Activated naive CD8-positive, alpha-beta T cell treated with anti-CD3 and anti-CD28 coated beads for 36 hours (primary cell): ENCODE data around the gene ADAM10. TPM values are rescaled to one million over a fixed set of nuclear protein-coding genes. Genes with fewer than 3 reads are reported as not detected.
A peak's percentile ranks its signal among the peaks of the same experiment; 100 is the strongest.

ENCODE experiments used
- DNase-seq: peaks from one replicate; pipeline ENCODE4 v3.0.0; 2021
- H3K27ac Mint-ChIP-seq: one replicate; pipeline ENCODE4 v1.8.0; 2022; ENCODE audit warnings: mild to moderate bottlenecking, moderate library complexity, mixed read lengths
- H3K27me3 Mint-ChIP-seq: one replicate; pipeline ENCODE4 v1.8.0; 2022; ENCODE audit warnings: mild to moderate bottlenecking, mixed read lengths
- H3K36me3 Mint-ChIP-seq: one replicate; pipeline ENCODE4 v1.8.0; 2021; ENCODE audit warnings: mild to moderate bottlenecking, mixed read lengths
- H3K4me1 Mint-ChIP-seq: one replicate; pipeline ENCODE4 v1.8.0; 2021; ENCODE audit warnings: mixed read lengths
- H3K4me3 Mint-ChIP-seq: one replicate; pipeline ENCODE4 v1.8.0; 2022; ENCODE audit warnings: mild to moderate bottlenecking, moderate library complexity, mixed read lengths
- H3K9me3 Mint-ChIP-seq: one replicate; pipeline ENCODE4 v1.8.0; 2022; ENCODE audit warnings: mixed read lengths
- total RNA-seq, 2 experiments: library from RNA; stranded (reverse); gene quantifications; one replicate each; pipeline ENCODE4 v1.2.3, GENCODE V29; 2021

ADAM10 gene
- total RNA-seq, 2 experiments from 2014 or later, result 89.3 to 91.8 TPM

- H3K9me3 Mint-ChIP-seq, result no peaks in the 10 kb centered on the region
- no peak overlapping the region for H3K4me3 Mint-ChIP-seq
- H3K27me3 Mint-ChIP-seq, result no peaks in the 10 kb centered on the region
- H3K36me3 Mint-ChIP-seq, result peaks cover 18% of the 10 kb centered on the region
- H3K27ac Mint-ChIP-seq, result no peak overlapping the region
- DNase-seq, result no peak
- peaks cover 69% of the 10 kb centered on the region for H3K4me1 Mint-ChIP-seq
These were observed 8.5 kb downstream of the ADAM10 start for GRCh38 chr15:58741032-58741431.

DNA sequence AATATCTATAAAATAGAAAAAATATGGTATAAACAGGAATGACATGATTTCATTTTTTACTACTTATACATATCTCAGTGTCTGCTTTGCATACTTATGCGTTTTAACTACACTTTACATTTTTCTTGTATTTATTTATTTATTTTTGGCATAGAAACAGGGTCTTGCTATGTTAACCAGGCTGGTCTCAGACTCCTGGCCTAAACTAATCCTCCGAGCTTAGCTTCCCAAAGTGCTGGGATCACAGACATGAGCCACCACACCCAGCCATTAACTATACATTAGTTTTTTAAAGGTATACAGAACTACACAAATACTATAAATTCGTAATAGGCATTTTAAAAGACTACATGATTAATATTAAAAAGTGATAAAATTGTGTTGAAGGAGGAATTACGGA is 9.1 kb downstream of the ADAM10 start:
- Mint-ChIP-seq H3K4me3 (no peak overlapping the region), H3K27me3 (no peaks in the 10 kb centered on the region), H3K9me3 (no peaks in the 10 kb centered on the region), H3K4me1 (peaks cover 69% of the 10 kb centered on the region), H3K27ac (no peak overlapping the region), H3K36me3 (peaks cover 17% of the 10 kb centered on the region)
- no peak for DNase-seq

DNA sequence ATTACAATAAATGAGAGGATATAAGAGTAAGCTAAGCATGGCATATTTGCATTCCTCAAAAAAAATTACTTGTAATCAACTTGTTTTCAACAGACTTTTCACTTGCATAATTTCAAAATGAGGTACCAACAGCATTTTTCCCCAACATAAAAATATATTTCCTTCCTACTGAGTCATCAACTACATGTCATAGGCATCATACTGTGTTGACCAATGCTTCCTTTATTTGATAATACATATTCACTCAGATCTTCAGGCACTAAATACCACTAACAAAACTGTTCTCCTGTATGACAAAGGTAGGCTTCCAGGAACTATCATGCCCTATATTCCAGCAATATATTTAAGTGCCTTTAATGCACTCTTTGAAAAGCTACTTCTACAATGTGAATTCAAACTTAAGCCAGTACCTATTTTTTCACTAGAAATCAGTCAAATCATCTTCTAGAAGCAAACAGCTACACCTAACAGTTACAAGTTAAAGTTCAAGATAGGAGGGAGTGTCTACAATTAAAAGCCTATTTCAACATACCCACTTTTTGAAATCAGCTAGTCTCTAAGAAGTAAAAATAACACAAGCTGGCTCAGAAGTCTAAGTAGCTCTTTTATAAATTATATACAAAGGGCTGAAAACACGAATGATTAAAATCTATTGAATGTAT is 11.3 kb downstream of the ADAM10 start:
- no peak overlapping the region for H3K4me3 Mint-ChIP-seq
- peaks cover 6% of the 10 kb centered on the region for H3K36me3 Mint-ChIP-seq
- H3K27me3 Mint-ChIP-seq, result no peaks in the 10 kb centered on the region

DNA sequence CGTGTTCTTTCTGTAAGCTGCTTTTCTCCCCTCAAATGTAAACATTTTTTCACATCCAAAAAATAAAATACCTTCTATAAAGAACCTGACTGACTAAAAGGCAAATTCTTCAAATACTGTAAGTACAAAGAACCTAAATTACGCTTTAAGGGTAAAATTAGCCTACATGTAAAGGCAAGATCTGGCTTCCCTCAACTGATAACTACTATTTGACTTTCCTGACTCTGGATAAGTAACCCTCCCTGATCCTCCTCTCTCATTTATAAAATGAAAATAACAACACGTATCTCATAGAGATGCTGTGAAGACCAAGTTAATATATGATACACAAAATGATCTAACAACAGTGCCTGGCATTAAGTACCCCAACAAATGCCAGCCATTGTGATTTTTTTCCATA is 12.2 kb downstream of the ADAM10 start:
- Mint-ChIP-seq H3K36me3 (peaks cover 10% of the 10 kb centered on the region), H3K4me1 (peaks cover 68% of the 10 kb centered on the region), H3K27me3 (no peaks in the 10 kb centered on the region), H3K9me3 (peaks cover 4% of the 10 kb centered on the region), H3K27ac (peak overlapping the region; percentile 63), H3K4me3 (no peak overlapping the region)
- DNase-seq, result no peak

More for the DNA sequence above, 11.3 kb downstream of the ADAM10 start:
- Mint-ChIP-seq H3K4me1 (peaks cover 68% of the 10 kb centered on the region), H3K9me3 (no peaks in the 10 kb centered on the region), H3K27ac (peak overlapping the region; percentile 66)
- no peak for DNase-seq

GRCh38 chr15:58736018-58736643 is 13.4 kb downstream of the ADAM10 start:
- no peaks in the 10 kb centered on the region for H3K27me3 Mint-ChIP-seq

GRCh38 chr15:58734859-58735258 is 14.6 kb downstream of the ADAM10 start:
- no peak for DNase-seq
- Mint-ChIP-seq H3K27me3 (no peaks in the 10 kb centered on the region), H3K4me3 (no peak overlapping the region), H3K36me3 (peaks cover 17% of the 10 kb centered on the region), H3K27ac (no peak overlapping the region), H3K9me3 (peaks cover 4% of the 10 kb centered on the region), H3K4me1 (peaks cover 70% of the 10 kb centered on the region)

More at GRCh38 chr15:58736018-58736643, 13.4 kb downstream of the ADAM10 start:
- H3K27ac Mint-ChIP-seq, result no peak overlapping the region
- H3K4me3 Mint-ChIP-seq, result no peak overlapping the region
- H3K9me3 Mint-ChIP-seq, result peaks cover 4% of the 10 kb centered on the region
- DNase-seq, result no peak
- H3K36me3 Mint-ChIP-seq, result peaks cover 16% of the 10 kb centered on the region
- H3K4me1 Mint-ChIP-seq, result peaks cover 65% of the 10 kb centered on the region

- peaks cover 69% of the 10 kb centered on the region for H3K4me1 Mint-ChIP-seq
- no peak overlapping the region for H3K4me3 Mint-ChIP-seq
- no peaks in the 10 kb centered on the region for H3K27me3 Mint-ChIP-seq
- peaks cover 4% of the 10 kb centered on the region for H3K9me3 Mint-ChIP-seq
- no peak overlapping the region for H3K27ac Mint-ChIP-seq
- H3K36me3 Mint-ChIP-seq, result peaks cover 27% of the 10 kb centered on the region
- no peak for DNase-seq
These were observed 16.7 kb downstream of the ADAM10 start for GRCh38 chr15:58732625-58733363.

- H3K9me3 Mint-ChIP-seq, result peaks cover 4% of the 10 kb centered on the region
- no peak for DNase-seq
- no peak overlapping the region for H3K4me3 Mint-ChIP-seq
- no peaks in the 10 kb centered on the region for H3K27me3 Mint-ChIP-seq
- peak overlapping the region; percentile 42 for H3K27ac Mint-ChIP-seq
- H3K4me1 Mint-ChIP-seq, result peaks cover 64% of the 10 kb centered on the region
- peaks cover 27% of the 10 kb centered on the region for H3K36me3 Mint-ChIP-seq
These were observed 17.6 kb downstream of the ADAM10 start for GRCh38 chr15:58731756-58732535.

DNA sequence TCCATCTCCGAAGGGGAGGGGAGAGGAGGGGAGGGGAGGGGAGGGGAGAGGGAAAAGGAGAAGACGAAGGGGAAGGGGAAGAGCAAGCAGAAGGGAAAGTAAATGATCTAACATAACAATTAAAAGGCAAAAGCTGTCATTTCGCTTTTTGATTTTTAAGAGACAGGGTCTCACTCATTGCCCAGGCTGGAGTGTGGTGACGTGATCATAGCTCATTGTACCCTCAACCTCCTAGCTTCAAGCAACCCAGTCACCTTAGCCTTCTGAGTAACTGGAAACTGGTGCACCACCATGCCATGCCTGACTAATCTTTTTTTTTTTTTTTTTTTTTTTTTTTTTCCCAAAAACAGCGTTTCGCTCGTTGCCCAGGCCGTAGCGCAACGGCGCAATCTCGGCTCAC is 22.6 kb downstream of the ADAM10 start:
- no peak overlapping the region for H3K27ac Mint-ChIP-seq
- H3K27me3 Mint-ChIP-seq, result no peaks in the 10 kb centered on the region
- peaks cover 20% of the 10 kb centered on the region for H3K36me3 Mint-ChIP-seq
- H3K9me3 Mint-ChIP-seq, result no peaks in the 10 kb centered on the region
- H3K4me3 Mint-ChIP-seq, result no peak overlapping the region
- no peak for DNase-seq
- H3K4me1 Mint-ChIP-seq, result peaks cover 44% of the 10 kb centered on the region

DNA sequence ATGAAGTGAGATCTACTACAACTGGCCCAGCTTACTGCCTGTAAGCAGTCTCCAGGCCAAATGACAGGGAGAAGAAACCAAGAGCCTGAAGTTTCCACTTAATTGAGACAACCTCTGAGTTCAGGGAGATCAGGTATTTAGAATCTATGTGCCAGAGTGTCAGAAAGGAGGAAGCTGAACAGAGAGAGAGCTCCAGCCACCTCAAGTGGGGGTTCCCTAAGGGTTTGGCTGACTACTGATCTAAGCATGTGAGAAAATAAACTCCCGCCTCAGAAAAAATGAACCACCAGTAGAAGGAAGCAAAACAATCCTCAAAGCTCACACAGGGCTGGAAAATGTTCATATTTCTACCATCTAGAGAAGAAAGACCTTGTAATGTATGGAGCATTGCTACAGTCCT is 25.0 kb downstream of the ADAM10 start:
- Mint-ChIP-seq H3K27me3 (no peaks in the 10 kb centered on the region), H3K4me3 (no peak overlapping the region), H3K36me3 (peaks cover 28% of the 10 kb centered on the region), H3K27ac (peak overlapping the region; percentile 68), H3K4me1 (peaks cover 45% of the 10 kb centered on the region), H3K9me3 (no peaks in the 10 kb centered on the region)
- no peak for DNase-seq

DNA sequence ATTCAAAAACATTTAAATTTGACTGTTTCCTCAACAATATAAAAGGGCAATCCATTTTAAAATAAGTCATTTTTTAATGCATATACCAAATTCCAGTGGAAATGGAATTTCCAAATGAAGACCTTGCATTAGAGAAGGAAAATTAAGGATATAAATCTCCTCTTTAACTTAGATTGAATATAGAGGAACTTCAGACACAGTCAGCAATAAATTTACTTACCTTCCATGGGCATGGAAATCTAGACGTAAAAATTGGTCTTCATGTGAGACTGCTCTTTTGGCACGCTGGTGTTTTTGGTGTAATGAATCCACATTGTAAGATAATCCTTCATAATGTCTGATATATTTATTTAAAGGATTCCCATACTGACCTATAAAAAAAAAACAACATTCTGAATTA is 32.1 kb downstream of the ADAM10 start:
- no peak overlapping the region for H3K4me3 Mint-ChIP-seq
- no peak for DNase-seq
- H3K27ac Mint-ChIP-seq, result no peak overlapping the region
- peaks cover 35% of the 10 kb centered on the region for H3K36me3 Mint-ChIP-seq
- H3K27me3 Mint-ChIP-seq, result no peaks in the 10 kb centered on the region
- H3K9me3 Mint-ChIP-seq, result no peaks in the 10 kb centered on the region
- peaks cover 30% of the 10 kb centered on the region for H3K4me1 Mint-ChIP-seq

DNA sequence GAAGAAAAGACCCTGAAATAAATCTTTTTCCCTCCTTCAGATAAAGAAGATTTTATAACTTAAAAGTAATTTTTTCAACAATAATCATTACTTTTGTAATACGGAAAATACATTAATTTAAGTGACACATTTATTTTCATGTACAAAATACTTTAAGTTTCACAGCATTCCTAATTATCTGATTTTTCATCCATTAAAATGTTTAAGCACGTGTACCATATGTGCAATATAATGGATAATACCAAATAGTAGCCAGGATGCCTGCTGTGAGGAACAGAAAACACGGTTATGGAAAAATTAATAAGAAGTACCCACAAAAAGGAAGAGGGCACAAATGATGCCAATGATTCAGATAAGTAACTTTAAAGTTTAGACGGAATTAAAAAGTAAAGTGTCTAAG is 33.5 kb downstream of the ADAM10 start:
- no peaks in the 10 kb centered on the region for H3K9me3 Mint-ChIP-seq
- no peaks in the 10 kb centered on the region for H3K27me3 Mint-ChIP-seq

GRCh38 chr15:58715266-58715917 is 34.1 kb downstream of the ADAM10 start:
- DNase-seq, result no peak
- Mint-ChIP-seq H3K27ac (peak overlapping the region; percentile 4), H3K9me3 (no peaks in the 10 kb centered on the region), H3K4me3 (no peak overlapping the region), H3K4me1 (peaks cover 22% of the 10 kb centered on the region), H3K36me3 (peaks cover 29% of the 10 kb centered on the region), H3K27me3 (no peaks in the 10 kb centered on the region)

More for the DNA sequence above, 33.5 kb downstream of the ADAM10 start:
- DNase-seq, result no peak
- peaks cover 27% of the 10 kb centered on the region for H3K4me1 Mint-ChIP-seq
- H3K36me3 Mint-ChIP-seq, result peaks cover 32% of the 10 kb centered on the region
- no peak overlapping the region for H3K27ac Mint-ChIP-seq
- no peak overlapping the region for H3K4me3 Mint-ChIP-seq

DNA sequence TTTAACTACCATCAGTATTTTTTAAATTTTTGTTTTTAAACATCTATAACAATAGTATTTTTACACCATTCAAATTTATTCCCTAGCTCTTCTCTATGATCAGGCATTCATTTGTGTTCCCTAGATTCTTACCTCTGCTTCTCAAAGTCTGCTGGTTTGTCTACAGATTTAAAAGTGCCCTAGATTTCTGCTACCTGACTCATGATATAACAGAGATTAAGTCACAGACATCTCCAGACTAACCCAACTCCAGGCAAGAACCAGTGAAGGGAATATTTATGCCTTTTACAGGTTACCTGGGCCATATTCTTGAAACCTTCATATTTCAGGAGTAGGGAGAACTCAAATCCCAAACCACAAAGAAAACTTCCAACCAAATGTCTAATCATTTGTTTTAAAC is 38.8 kb downstream of the ADAM10 start:
- Mint-ChIP-seq H3K4me3 (no peak overlapping the region), H3K27ac (no peak overlapping the region), H3K4me1 (peaks cover 31% of the 10 kb centered on the region), H3K9me3 (peaks cover 5% of the 10 kb centered on the region), H3K36me3 (peaks cover 43% of the 10 kb centered on the region), H3K27me3 (no peaks in the 10 kb centered on the region)
- DNase-seq, result no peak
